ENCODE measurements around the gene PLCB4. TPM values are rescaled to one million over a fixed set of nuclear protein-coding genes. Genes with fewer than 3 reads are reported as not detected.

Gene PLCB4
- total RNA-seq, 1 donor from 2014 or later = 59.6 TPM

DNA sequence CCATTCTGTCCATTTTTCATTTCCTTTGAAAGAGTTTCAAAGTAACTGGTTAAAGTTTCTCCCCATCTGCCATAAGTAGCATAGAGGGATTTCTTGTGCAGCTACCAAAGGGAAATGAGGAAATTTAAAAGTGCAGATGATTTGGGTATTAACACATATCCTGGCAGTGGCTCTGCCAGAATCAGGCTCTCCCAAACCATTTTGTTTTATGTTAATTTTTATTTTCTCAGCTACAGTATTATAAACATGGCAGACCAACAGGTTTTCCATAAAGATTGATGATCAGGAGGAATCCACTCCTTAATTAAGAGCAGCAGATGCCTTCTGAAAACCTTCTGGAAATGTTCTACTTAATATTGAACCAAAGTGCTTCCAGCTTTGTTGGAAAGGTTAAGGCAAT is 13.9 kb downstream of the PLCB4 start:
- TF ChIP-seq, protein P1, sequence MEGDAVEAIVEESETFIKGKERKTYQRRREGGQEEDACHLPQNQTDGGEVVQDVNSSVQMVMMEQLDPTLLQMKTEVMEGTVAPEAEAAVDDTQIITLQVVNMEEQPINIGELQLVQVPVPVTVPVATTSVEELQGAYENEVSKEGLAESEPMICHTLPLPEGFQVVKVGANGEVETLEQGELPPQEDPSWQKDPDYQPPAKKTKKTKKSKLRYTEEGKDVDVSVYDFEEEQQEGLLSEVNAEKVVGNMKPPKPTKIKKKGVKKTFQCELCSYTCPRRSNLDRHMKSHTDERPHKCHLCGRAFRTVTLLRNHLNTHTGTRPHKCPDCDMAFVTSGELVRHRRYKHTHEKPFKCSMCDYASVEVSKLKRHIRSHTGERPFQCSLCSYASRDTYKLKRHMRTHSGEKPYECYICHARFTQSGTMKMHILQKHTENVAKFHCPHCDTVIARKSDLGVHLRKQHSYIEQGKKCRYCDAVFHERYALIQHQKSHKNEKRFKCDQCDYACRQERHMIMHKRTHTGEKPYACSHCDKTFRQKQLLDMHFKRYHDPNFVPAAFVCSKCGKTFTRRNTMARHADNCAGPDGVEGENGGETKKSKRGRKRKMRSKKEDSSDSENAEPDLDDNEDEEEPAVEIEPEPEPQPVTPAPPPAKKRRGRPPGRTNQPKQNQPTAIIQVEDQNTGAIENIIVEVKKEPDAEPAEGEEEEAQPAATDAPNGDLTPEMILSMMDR (conservative IDR thresholded peaks at IDR 0.05; ENCODE audit: low read depth, low read length) = no peak

DNA sequence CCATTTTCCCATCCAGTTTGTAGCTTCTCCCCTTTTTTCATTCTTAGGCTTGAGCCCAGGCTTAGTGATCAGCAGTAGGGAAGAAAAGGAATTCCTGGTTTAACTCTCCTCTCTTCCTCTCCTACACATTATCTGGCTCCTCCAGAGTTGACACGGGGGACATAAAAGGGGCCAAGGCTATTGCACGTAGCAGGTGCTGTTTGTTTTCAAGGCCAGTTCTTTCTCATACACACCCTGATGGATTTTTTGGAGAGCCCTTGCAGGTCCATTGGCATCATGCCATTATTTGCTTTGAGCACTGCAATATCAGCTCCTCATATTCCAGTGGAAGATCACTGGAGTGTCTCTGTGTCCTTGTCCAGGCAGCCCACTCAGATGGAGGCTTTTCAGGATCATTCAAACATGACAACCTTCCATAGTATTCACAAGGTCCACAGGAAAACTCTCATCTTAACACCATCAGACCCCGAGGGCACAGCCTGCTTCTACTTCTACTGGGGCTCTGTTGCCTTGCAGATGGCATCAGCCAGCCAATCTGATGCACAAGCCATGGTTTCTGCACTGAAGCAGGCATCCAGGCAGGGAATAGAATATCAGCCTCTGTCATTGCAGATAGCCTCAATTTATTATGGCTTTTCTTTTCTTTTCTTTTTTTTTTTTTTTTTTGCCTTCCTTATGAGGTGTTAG is 18.8 kb downstream of the PLCB4 start:
- TF ChIP-seq, protein P1 (conservative IDR thresholded peaks at IDR 0.05; ENCODE audit: low read depth, low read length) = no peak
- H3K4me3 ChIP-seq (ENCODE audit: low read depth, low read length) = no peak overlapping the region
- no peak for DNase-seq (ENCODE audit: low read depth)

More for the DNA sequence above, 13.9 kb downstream of the PLCB4 start:
- no peak for DNase-seq (ENCODE audit: low read depth)
- H3K4me3 ChIP-seq (ENCODE audit: low read depth, low read length) = no peak overlapping the region

DNA sequence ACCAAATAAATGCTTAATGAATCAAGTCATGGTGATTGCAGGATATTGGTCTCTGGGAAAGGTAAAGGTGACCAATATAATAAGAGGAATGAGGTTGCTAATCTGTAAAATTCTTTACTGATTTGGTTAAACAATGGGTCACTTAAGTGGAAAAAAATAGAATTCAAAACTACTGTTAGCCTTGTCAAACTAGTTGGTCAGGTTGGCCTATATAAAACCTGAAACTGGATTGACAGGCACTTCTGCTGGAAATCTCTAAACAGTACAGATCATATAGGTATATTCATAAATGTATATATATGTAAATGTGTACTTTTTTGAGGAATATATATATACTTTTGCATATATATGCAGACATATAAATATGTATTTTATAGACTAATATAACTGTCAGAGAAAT is 19.7 kb downstream of the PLCB4 start:
- DNase-seq (ENCODE audit: low read depth) = no peak
- H3K4me3 ChIP-seq (ENCODE audit: low read depth, low read length) = no peak overlapping the region
- TF ChIP-seq, protein P1 (conservative IDR thresholded peaks at IDR 0.05; ENCODE audit: low read depth, low read length) = no peak

DNA sequence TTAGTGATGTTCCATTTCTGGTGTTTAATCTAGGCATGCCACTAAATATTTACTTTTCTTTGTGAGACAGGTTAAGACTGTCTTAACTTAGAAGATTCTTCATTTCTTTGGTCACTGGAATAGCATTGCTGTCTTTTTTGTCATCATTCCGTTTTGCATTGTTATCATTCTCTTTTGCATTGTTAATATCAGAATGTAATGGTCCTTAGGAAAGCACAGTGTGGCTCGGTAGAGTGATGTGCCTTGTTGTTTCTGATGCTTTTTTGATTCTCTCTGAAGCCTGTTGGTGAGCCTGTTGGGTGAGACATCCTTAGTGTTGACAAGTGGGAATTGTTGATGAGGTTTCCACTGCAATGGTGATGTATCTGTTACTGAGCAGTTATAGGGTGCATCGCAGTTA is 23.2 kb downstream of the PLCB4 start:
- DNase-seq (ENCODE audit: low read depth) = no peak
- no peak overlapping the region for H3K4me3 ChIP-seq (ENCODE audit: low read depth, low read length)
- TF ChIP-seq, protein P1 (conservative IDR thresholded peaks at IDR 0.05; ENCODE audit: low read depth, low read length) = no peak

DNA sequence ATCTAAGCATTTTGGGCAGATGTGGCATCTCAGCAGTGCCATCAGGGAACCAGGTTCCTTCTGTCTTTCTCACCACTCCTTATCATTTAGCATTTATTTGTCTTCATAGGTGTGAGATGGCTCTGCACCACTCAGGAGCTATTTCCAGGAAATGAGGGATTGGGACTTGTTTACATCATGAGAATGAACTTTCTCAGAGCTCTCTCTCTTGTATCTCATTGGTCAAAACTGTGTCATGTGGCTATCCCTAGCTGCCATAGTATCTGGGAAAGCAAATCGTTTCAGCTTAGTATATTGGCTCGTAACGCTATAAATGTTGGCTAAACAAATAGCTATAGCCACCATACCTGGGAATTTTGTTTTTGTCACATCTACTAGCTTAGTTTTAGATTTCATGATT is 23.8 kb downstream of the PLCB4 start:
- DNase-seq (ENCODE audit: low read depth) = no peak
- H3K4me3 ChIP-seq (ENCODE audit: low read depth, low read length) = no peak overlapping the region
- TF ChIP-seq, protein P1 (conservative IDR thresholded peaks at IDR 0.05; ENCODE audit: low read depth, low read length) = no peak

DNA sequence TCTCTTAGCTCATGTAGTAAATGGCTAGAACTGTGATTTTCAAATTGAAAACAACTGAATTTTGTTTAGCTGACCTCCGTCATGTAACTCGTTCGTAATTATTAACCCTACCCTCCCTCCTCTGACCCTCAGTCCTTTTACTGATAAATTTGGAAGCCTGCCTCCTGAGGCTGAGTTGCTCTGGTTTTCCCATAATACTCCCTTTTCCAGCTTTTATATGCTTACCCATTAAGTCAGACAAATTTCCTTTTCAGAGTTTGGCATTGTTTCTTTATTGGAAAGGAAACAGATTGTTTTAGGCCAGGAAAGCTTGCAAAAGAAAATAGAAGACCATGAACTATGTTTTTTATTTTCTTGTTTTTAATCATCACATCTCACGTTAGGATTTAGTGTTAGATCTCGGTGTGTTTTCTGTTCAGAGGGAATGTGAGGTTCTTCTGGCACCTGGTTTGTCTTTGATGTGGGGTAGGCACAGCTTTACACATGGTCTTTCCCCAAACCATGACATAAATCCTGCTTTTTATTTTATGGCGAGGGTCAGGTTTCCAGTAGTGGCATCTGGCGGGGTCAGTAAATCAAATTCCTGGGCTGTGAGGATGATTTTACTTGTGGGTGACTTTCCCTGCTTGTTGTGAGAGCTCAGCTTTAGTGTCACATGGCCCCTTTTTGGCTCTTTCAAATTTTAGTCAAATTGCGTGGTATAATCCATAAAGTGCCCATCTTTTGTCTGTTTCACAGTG is 24.5 kb downstream of the PLCB4 start:
- DNase-seq (ENCODE audit: low read depth) = no peak
- TF ChIP-seq, protein P1 (conservative IDR thresholded peaks at IDR 0.05; ENCODE audit: low read depth, low read length) = no peak
- no peak overlapping the region for H3K4me3 ChIP-seq (ENCODE audit: low read depth, low read length)
